ENCODE measurements around the gene PLIN3. TPM values are rescaled to one million over a fixed set of nuclear protein-coding genes. Genes with fewer than 3 reads are reported as not detected.

Gene PLIN3
- total and polyA plus RNA-seq, 2 of the 8 experiments (the other 6 are each of a cell fraction or from before 2014, with no cell fraction given): 60.7 to 61.5 TPM

GRCh38 chr19:4851551-4852290, 15.7 kb downstream of the PLIN3 start (continued):
- peak; percentile 88 to 96 (median 94) for TF ChIP-seq CTCF (IDR thresholded peaks at IDR 0.05; ENCODE audit: control extremely low read depth in 1 of 3, insufficient read depth in 1 of 3, low read depth in 1 of 3, low read length in 3 of 3)
- no peak for TF ChIP-seq CBX8 (IDR thresholded peaks at IDR 0.05; ENCODE audit: borderline replicate concordance, low read depth, low read length)
- TF ChIP-seq GABPA (IDR thresholded peaks at IDR 0.05; ENCODE audit: borderline replicate concordance, insufficient read depth, low read length): peak; percentile 11; the same call in 1 of the 2 replicates
- no peak for TF ChIP-seq JUN (IDR thresholded peaks at IDR 0.05; ENCODE audit: low read depth, low read length)
- TF ChIP-seq BCL11A (IDR thresholded peaks at IDR 0.05; ENCODE audit: low read depth in 2 of 2, low read length in 2 of 2): no peak
- TF ChIP-seq CEBPB (IDR thresholded peaks at IDR 0.05; ENCODE audit: low read depth, low read length): no peak
- TF ChIP-seq PHF8 (conservative IDR thresholded peaks at IDR 0.05; ENCODE audit: low read depth, low read length): no peak
- no peak for TF ChIP-seq CBX5 (IDR thresholded peaks at IDR 0.05; ENCODE audit: low read depth, low read length)
- no peak for TF ChIP-seq HDAC2 (IDR thresholded peaks at IDR 0.05; ENCODE audit: borderline replicate concordance in 1 of 2, low read depth in 2 of 2, low read length in 2 of 2)
- TF ChIP-seq JUND (IDR thresholded peaks at IDR 0.05; ENCODE audit: low read length): no peak
- TF ChIP-seq YY1 (IDR thresholded peaks at IDR 0.05; ENCODE audit: low read depth, low read length): no peak
- TF ChIP-seq, protein P1, sequence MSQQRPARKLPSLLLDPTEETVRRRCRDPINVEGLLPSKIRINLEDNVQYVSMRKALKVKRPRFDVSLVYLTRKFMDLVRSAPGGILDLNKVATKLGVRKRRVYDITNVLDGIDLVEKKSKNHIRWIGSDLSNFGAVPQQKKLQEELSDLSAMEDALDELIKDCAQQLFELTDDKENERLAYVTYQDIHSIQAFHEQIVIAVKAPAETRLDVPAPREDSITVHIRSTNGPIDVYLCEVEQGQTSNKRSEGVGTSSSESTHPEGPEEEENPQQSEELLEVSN (IDR thresholded peaks at IDR 0.05): no peak
- TF ChIP-seq NANOG (IDR thresholded peaks at IDR 0.05; ENCODE audit: insufficient read depth, low read depth, low read length, poor library complexity, severe bottlenecking): no peak
- no peak for TF ChIP-seq EZH2 (IDR thresholded peaks at IDR 0.05; ENCODE audit: low read depth, low read length, severe bottlenecking)
- TF ChIP-seq, protein P2, sequence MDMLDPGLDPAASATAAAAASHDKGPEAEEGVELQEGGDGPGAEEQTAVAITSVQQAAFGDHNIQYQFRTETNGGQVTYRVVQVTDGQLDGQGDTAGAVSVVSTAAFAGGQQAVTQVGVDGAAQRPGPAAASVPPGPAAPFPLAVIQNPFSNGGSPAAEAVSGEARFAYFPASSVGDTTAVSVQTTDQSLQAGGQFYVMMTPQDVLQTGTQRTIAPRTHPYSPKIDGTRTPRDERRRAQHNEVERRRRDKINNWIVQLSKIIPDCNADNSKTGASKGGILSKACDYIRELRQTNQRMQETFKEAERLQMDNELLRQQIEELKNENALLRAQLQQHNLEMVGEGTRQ (IDR thresholded peaks at IDR 0.05; ENCODE audit: low read length): no peak
- TF ChIP-seq RAD21 (IDR thresholded peaks at IDR 0.05 in 1 of 2, conservative IDR thresholded peaks at IDR 0.05 in 1 of 2; ENCODE audit: low read depth in 2 of 2, low read length in 2 of 2): peak; percentile 71 to 78
- no peak for TF ChIP-seq SAP30 (IDR thresholded peaks at IDR 0.05; ENCODE audit: insufficient read depth, insufficient replicate concordance, low read length)
